Panc1 (cell line): ENCODE measurements around the gene SYNPO. TPM values are rescaled to one million over a fixed set of nuclear protein-coding genes. Genes with fewer than 3 reads are reported as not detected.

Experiments
- ATAC-seq: fragments of 200-7000 bp; cut with Tn5 transposase; 2 replicates; pipeline ENCODE4 v1.9.1; 2020; ENCODE audit warnings: mild to moderate bottlenecking, moderate library complexity
- BruUV-seq: library from RNA; stranded (reverse); fragments of 400-500 nt; replicated peaks from 2 replicates; lab custom pipeline; 2021; lab: Mats Ljungman, UMichigan
- CTCF ChIA-PET: fragments of 300-600 bp; sonication (Branson Sonifier 250); formaldehyde crosslinking; loops from one replicate; lab custom pipeline; 2022; ENCODE audit warnings: antibody characterized with exemption; lab: Charles Lee
- POLR2A ChIA-PET: fragments of 300-600 bp; sonication (Branson Sonifier 250); formaldehyde crosslinking; loops from one replicate; lab custom pipeline; 2022; ENCODE audit warnings: antibody characterized with exemption; lab: Charles Lee
- DNase-seq: peaks from one replicate; pipeline ENCODE4 v3.0.0-alpha.2; 2010; ENCODE audit warnings: low read depth, low spot score
- H3K27ac ChIP-seq: 2 replicates; pipeline ENCODE4 v1.5.1; 2011; ENCODE audit warnings: mild to moderate bottlenecking, low read length, inconsistent platforms
- H3K27me3 ChIP-seq: fragments of 200-500 bp; sonication (Bioruptor generic); 2 replicates; pipeline ENCODE4 v1.6.0; 2014; ENCODE audit warnings: low read length, inconsistent platforms; ENCODE audit not compliant: control insufficient read depth, insufficient read depth
- H3K36me3 ChIP-seq: fragments of 200-500 bp; sonication (Bioruptor generic); 2 replicates; pipeline ENCODE4 v1.5.1; 2014; ENCODE audit warnings: inconsistent platforms, mild to moderate bottlenecking, low read length, moderate library complexity; ENCODE audit not compliant: control insufficient read depth, insufficient read depth
- H3K4me1 ChIP-seq: 2 replicates; pipeline ENCODE4 v1.5.1; 2011; ENCODE audit warnings: inconsistent platforms, mild to moderate bottlenecking, low read length, moderate library complexity; ENCODE audit not compliant: control insufficient read depth, insufficient read depth
- H3K4me3 ChIP-seq, 2 experiments: 2 replicates each; pipeline ENCODE4 v1.5.1; 2011 to 2012; ENCODE audit warnings: low read depth in 2 of 2, low read length in 2 of 2, mild to moderate bottlenecking in 2 of 2, inconsistent platforms in 1 of 2, moderate library complexity in 1 of 2
- H3K9me3 ChIP-seq: fragments of 200-500 bp; sonication (Bioruptor generic); 2 replicates; pipeline ENCODE4 v1.5.1; 2014; ENCODE audit warnings: low read depth, mild to moderate bottlenecking, inconsistent platforms, low read length, moderate library complexity; ENCODE audit not compliant: control insufficient read depth, insufficient read depth
- CTCF ChIP-seq: fragments of 450-650 bp; IDR thresholded peaks from 2 replicates; pipeline ENCODE4 v1.5.1; 2017; ENCODE audit warnings: mild to moderate bottlenecking
- POLR2AphosphoS5 ChIP-seq: IDR thresholded peaks from 2 replicates; pipeline ENCODE4 v1.6.1; 2012; ENCODE audit warnings: mild to moderate bottlenecking, low read depth, low read length, moderate library complexity
- REST ChIP-seq, 2 experiments: IDR thresholded peaks; 2 replicates each; pipeline ENCODE4 v1.6.1; 2011 to 2012; ENCODE audit warnings: low read depth in 2 of 2, control low read depth in 1 of 2, low read length in 1 of 2, mild to moderate bottlenecking in 1 of 2, moderate library complexity in 1 of 2; ENCODE audit not compliant: insufficient read depth in 1 of 2
- SIN3A ChIP-seq: IDR thresholded peaks from 2 replicates; pipeline ENCODE4 v1.6.1; 2012; ENCODE audit warnings: low read depth, mild to moderate bottlenecking, low read length, moderate library complexity, borderline replicate concordance; ENCODE audit not compliant: insufficient read depth
- TCF7L2 ChIP-seq: IDR thresholded peaks from 2 replicates; pipeline ENCODE4 v1.6.1; 2011; ENCODE audit warnings: mild to moderate bottlenecking, low read depth, low read length, inconsistent platforms
- in situ Hi-C: cut with HindIII; loops from 2 replicates; pipeline ENCODE4 v1.10.0; 2016; ENCODE audit warnings: low sequenced_read_pairs, low pct_unique_long_range_greater_than_20kb
- intact Hi-C: fragments of 100-400 bp; cut with micrococcal nuclease; formaldehyde crosslinking; loops from one replicate; pipeline ENCODE4 v1.10.0; 2022; ENCODE audit not compliant: unreplicated experiment
- total RNA-seq: library from RNA; stranded (reverse); gene quantifications from one replicate; pipeline ENCODE4 v1.2.1, GENCODE V29; 2021; ENCODE audit not compliant: unreplicated experiment

Gene SYNPO
- total RNA-seq, 1 experiment from 2014 or later: 82.8 TPM

- intact Hi-C loops (no loop called here), in situ Hi-C loops (no loop called here)
- Histone ChIP-seq H3K4me1 (peaks cover 53% of the 10 kb centered on the region), H3K27ac (peak overlapping the region; percentile 83), H3K9me3 (no peaks in the 10 kb centered on the region), H3K36me3 (no peaks in the 10 kb centered on the region; the same call in none of the 2 replicates), H3K27me3 (no peaks in the 10 kb centered on the region), H3K4me3 (no peak overlapping the region)
- BruUV-seq: no TSS peak
- POLR2A ChIA-PET: no interaction called here
- no peak for TF ChIP-seq POLR2AphosphoS5
- TF ChIP-seq TCF7L2: no peak
- no peak for TF ChIP-seq SIN3A
- TF ChIP-seq CTCF: no peak
- TF ChIP-seq REST (IDR thresholded peaks at IDR 0.05; ENCODE audit: insufficient read depth in 1 of 2, low read depth in 2 of 2, low read length in 1 of 2): no peak
- CTCF ChIA-PET: interaction anchor here (0.8 kb wide), 1 partner anchor 84 kb away, joined by 3 read pairs; no protein-coding TSS in a partner anchor
- DNase-seq (no peak), ATAC-seq (no peak)
Observed at GRCh38 chr5:150645070-150645700, 4.7 kb downstream of the SYNPO start.

GRCh38 chr5:150647275-150648251 is 7.1 kb downstream of the SYNPO start:
- BruUV-seq: no TSS peak
- ChIA-PET CTCF (interaction anchor here (0.7 kb wide), 1 partner anchor 132 kb away, joined by 7 read pairs; no protein-coding TSS in a partner anchor), POLR2A (no interaction called here)
- Histone ChIP-seq H3K27ac (peak overlapping the region; percentile 67), H3K4me3 (no peak overlapping the region), H3K9me3 (no peaks in the 10 kb centered on the region), H3K27me3 (no peaks in the 10 kb centered on the region), H3K36me3 (no peaks in the 10 kb centered on the region; the same call in none of the 2 replicates), H3K4me1 (peaks cover 42% of the 10 kb centered on the region)
- in situ Hi-C loops (no loop called here), intact Hi-C loops (no loop called here)
- DNase-seq (no peak), ATAC-seq (no peak)
- TF ChIP-seq TCF7L2 (no peak), CTCF (no peak), POLR2AphosphoS5 (no peak; the same call in 1 of the 2 replicates), REST (IDR thresholded peaks at IDR 0.05; ENCODE audit: insufficient read depth in 1 of 2, low read depth in 2 of 2, low read length in 1 of 2) (no peak), SIN3A (no peak)
